Activated effector memory CD4-positive, alpha-beta T cell treated with Interleukin-2 at 50 U/mL for 16 hours (primary cell): ENCODE measurements around the gene FRS2.

Experiments used
- DNase-seq: peaks from one replicate; pipeline ENCODE4 v3.0.0-alpha.2; 2020

Gene FRS2

GRCh38 chr12:69534389-69534822, 64.2 kb downstream of the FRS2 start:
- no peak for DNase-seq

- DNase-seq = no peak
Observed at GRCh38 chr12:69540987-69541386, 70.8 kb downstream of the FRS2 start.

DNA sequence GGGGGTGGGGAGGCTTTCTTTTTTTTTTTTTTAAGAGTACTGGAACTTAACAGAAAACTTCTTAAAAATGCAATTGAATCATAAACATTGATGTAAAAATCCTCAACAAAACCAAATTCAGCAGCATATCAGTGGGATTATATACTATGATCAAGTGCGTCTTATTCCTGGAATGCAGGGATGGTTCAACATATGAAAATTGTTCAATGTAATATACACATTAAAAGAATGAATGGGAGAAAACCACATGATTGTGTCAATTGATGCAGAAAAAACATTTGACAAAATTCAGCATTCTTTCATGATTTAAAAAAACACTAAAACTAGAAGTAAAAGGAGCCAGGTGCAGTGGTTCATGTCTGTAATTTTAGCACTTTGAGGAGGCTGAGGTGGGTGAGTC, 73.9 kb downstream of the FRS2 start:
- DNase-seq = no peak

GRCh38 chr12:69545081-69545480, 74.9 kb downstream of the FRS2 start:
- no peak for DNase-seq

DNA sequence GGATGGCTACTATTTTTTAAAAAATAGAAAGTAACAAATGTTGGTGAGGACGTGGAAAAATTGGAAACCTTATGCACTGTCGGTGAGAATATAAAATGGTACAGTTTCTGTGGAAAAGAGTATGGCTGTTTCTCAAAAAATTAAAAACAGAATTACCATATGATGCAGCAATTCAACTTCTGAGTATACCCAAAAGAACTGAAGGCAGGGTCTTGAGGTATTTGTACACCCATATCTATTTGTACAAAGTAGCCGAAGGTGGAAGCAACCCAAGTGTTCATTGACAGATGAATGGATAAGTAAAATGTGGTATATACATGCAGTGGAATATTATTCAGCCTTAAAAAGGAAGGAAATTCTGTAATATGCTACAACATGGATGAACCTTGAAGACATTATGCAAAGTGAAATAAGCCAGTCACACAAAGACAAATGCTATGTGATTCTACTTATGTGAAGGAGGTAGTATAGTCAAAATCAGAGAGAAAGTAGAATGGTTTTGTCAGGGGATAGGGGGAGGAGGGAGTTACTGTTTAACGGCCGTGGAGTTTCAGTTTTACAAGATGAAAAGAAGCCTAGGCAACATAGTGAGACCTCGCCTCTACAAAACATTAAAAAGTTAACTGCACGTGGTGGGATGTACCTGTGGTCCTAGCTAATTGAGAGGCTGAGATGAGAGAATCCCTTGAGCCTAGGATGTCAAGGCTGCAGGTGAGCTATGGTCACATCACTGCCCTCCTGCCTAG, 76.7 kb downstream of the FRS2 start:
- no peak for DNase-seq

DNA sequence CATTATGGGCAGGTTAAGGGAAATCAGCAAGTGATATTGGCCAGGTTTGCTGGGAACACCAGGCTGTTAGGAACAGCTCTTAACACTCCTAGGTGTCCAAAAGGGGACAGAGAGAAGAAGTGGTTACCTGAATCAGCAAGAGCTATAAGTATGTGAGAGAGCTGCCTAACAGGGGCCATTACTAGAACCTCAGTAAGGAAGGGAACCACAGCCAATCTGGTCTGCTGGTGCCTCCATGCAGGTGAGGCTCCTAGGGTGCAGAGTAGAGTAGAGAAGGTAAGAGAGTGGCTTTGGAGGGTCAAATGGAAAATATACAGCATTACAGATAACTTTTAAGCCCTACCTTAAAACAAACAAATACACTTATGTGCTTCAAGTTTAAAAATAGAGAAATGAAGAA, 78.5 kb downstream of the FRS2 start:
- no peak for DNase-seq

DNA sequence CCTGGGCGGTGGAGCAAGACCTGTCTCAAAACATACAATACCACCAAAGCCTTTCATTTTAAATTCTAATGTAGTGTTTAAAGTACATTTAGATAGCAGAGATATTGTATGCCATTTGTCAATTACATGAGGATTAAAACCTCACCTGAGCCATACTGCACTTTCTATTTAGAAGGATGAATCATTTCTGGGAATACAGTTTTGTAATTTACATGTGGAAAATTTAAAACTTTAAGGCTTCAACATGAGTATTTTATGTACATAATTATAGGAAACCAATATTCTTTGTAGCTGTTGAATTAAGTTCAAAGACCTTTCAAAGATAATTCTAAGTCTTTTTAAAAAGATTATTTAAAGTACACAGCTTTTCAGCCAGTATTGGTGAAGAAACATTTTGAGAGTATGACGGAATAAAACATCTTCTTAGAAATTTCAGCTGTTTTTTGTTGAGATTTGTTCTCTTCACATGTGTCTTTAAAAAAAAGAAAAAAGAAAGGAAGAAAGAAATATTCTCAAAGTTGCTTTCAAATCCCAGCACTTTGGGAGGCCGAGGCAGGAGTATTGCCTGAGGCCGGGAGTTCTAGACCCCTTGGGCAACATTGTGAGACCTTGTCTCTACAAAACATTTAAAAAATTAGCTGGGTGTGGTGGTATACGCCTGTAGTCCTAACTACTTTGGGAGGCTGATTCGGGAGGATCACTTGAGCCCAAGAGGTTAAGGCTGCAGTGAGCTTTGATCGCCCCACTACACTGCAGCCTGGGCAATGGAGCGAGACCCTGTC, 80.6 kb downstream of the FRS2 start:
- DNase-seq = no peak

GRCh38 chr12:69553628-69554248, 83.5 kb downstream of the FRS2 start:
- DNase-seq = no peak

GRCh38 chr12:69555461-69555860, 85.3 kb downstream of the FRS2 start:
- no peak for DNase-seq

GRCh38 chr12:69556383-69556782, 86.2 kb downstream of the FRS2 start:
- no peak for DNase-seq

DNA sequence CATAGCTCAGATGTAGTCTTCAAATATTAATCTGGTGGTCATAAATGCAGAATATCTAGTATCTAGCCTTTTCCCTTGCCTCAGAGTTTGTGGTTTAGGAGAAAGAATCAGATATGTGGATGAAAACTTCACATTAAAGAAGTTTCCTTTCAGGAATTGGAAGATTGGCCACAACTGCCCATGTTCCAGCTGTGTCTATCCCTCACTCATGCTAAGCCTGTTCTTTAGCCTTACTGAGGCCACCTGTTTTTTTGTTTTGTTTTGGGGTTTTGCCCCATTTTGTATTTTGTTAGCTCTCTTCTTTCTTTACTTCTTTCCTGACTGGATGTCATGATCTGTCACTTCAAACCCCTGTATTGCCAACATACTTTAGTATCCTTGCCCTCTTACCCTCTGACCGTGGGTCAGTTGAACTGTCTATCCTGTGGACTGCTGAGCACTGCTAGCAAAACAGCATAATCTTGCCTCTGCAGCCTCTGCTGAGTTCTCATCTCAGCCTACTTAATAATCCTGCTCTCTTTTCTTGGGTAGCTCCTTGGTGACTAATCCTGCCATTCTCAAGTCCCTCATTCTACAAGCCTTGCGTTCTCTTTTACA, 93.1 kb downstream of the FRS2 start:
- no peak for DNase-seq

DNA sequence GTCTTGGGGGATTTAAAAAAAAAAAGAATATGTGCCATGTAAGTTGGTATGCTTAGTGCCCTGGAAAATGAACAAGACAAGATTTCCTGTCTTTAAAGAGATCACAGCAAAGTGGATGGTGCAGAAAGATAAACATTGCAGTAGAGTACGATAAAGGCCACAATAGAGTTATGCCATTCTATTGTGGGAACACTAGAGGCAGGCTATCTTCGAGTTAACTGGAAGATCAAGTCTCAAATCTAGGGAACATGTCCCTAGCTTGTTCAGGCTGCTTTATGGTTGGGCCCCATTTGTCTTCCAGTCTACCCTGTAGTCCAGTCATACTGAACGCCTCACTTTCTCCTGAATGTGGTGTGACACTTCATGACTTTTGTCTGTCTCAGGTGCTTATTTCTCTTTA, 96.4 kb downstream of the FRS2 start:
- DNase-seq = no peak

GRCh38 chr12:69569236-69569635, 99.0 kb downstream of the FRS2 start:
- DNase-seq = no peak

DNA sequence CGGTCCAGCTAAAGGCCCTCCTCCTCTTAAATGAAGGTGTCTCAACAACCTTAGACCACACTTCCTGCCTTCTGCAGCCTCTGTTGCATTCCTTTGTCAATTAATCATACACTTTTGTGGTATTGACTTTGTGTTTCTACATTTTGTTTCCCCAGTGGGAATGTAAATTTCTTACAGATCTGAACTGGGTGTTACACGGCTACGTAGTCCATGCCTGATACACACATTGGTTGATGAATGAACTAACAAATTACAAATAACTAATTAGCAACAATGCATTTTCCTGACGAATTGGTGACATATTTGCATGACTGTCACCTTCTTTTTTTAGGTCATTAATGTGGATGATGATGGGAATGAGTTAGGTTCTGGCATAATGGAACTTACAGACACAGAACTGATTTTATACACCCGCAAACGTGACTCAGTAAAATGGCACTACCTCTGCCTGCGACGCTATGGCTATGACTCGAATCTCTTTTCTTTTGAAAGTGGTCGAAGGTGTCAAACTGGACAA, 99.9 kb downstream of the FRS2 start:
- DNase-seq = no peak

GRCh38 chr12:69570545-69571399, 100.6 kb downstream of the FRS2 start:
- peak; percentile 10 for DNase-seq

DNA sequence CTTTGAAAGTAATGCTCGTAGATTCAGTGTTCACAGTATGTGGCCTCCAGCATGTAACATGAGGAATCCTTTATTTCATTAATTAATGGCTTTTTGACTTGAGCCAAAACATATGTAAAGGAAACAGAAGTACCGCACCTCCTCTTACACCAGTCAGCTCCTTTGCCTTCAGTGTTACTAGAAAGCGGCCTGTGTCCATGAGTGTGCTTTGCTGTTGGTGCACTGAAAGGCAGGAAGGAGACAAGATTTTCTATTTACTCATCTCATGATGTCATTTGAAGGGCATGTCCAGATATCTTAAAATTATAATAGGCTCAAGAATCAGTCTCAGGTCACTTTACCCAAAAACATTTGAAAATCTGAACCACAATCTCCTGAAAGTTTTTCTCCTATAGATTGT, 105.2 kb downstream of the FRS2 start:
- DNase-seq = no peak

GRCh38 chr12:69578283-69578682, 108.1 kb downstream of the FRS2 start:
- no peak for DNase-seq

DNA sequence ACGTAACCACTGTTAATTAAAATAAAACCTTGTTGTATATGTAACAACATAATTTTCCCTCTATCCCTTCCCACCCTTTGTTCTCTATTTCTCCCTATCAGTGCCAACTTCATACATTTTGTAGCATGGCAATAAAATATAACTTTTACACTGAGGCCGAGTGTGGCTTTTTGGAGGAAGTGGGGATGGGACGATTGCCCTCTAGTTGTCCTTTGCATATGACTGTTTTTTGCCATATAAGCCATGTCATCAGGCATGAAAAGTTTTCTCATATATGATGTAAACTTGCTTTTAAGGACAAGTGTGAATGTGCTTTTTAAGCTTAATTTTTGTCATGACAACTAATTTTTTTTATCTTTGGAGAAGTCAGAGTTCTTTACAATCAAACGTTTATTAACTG, 108.8 kb downstream of the FRS2 start:
- DNase-seq = no peak

GRCh38 chr12:69580074-69580473, 109.9 kb downstream of the FRS2 start:
- no peak for DNase-seq

- DNase-seq = no peak
Observed at GRCh38 chr12:69583203-69583602, 113.0 kb downstream of the FRS2 start.

GRCh38 chr12:69585189-69586062, 115.2 kb downstream of the FRS2 start, which contains the start of gene CCT2:
CCT2 (plus strand) TSS chr12:69585459; CDS start chr12:69585522, 63 bp downstream.
- peak; percentile 93 for DNase-seq
